IMR-90 (cell line): Measurements from ENCODE around the gene UBL4B. TPM values are rescaled to one million over a fixed set of nuclear protein-coding genes. Genes with fewer than 3 reads are reported as not detected.

Experiments
- ATAC-seq: fragments of 200-7000 bp; cut with Tn5 transposase; 2 replicates; pipeline ENCODE4 v1.9.1; 2020; ENCODE audit warnings: low read depth, mild to moderate bottlenecking, moderate library complexity
- BruUV-seq: library from RNA; stranded (reverse); fragments of 400-500 nt; replicated peaks from 2 replicates; lab custom pipeline; 2021; lab: Mats Ljungman, UMichigan
- CTCF ChIA-PET: fragments of 300-600 bp; formaldehyde crosslinking; extraction: SDS; loops from one replicate; lab custom pipeline; 2021; ENCODE audit warnings: antibody characterized with exemption; lab: Yijun Ruan, JAX
- POLR2A ChIA-PET: fragments of 300-600 bp; sonication (Branson Sonifier 250); formaldehyde crosslinking; loops from one replicate; lab custom pipeline; 2022; ENCODE audit warnings: antibody characterized with exemption; ENCODE audit not compliant: unreplicated experiment; lab: Charles Lee
- DNase-seq: peaks from one replicate; pipeline ENCODE4 v3.0.0; 2013
- H2AFZ ChIP-seq: replicated peaks from 2 replicates; pipeline ENCODE3; 2013; ENCODE audit warnings: low read length, mild to moderate bottlenecking; ENCODE audit not compliant: poor library complexity
- H2AK5ac ChIP-seq: 2 replicates; pipeline ENCODE4 v1.6.1; 2013; ENCODE audit warnings: low read depth, low read length, inconsistent platforms
- H2AK9ac ChIP-seq: replicated peaks from 2 replicates; pipeline ENCODE3; 2013; ENCODE audit warnings: mild to moderate bottlenecking, low read depth, low read length, moderate library complexity; ENCODE audit not compliant: poor library complexity
- H2BK120ac ChIP-seq: 2 replicates; pipeline ENCODE4 v1.6.1; 2013; ENCODE audit warnings: low read depth, low read length, inconsistent platforms
- H2BK15ac ChIP-seq: 3 replicates; pipeline ENCODE4 v1.6.1; 2013; ENCODE audit warnings: low read depth, low read length, inconsistent platforms
- H2BK20ac ChIP-seq: 2 replicates; pipeline ENCODE4 v1.6.1; 2013; ENCODE audit warnings: low read depth, mild to moderate bottlenecking, inconsistent platforms, low read length, moderate library complexity
- H2BK5ac ChIP-seq: 2 replicates; pipeline ENCODE4 v1.6.1; 2013; ENCODE audit warnings: mild to moderate bottlenecking, low read depth, low read length, inconsistent platforms; ENCODE audit not compliant: poor library complexity, severe bottlenecking
- H3K14ac ChIP-seq: replicated peaks from 2 replicates; pipeline ENCODE4 v1.6.1; 2013; ENCODE audit warnings: low read depth, low read length, inconsistent platforms
- H3K18ac ChIP-seq: 2 replicates; pipeline ENCODE4 v1.6.1; 2013; ENCODE audit warnings: low read depth, low read length, control low read depth
- H3K23ac ChIP-seq: 2 replicates; pipeline ENCODE4 v1.6.1; 2013; ENCODE audit warnings: low read depth, low read length, inconsistent platforms
- H3K27ac ChIP-seq: 2 replicates; pipeline ENCODE4 v1.5.1; 2013; ENCODE audit warnings: mild to moderate bottlenecking, control low read depth, low read length; ENCODE audit not compliant: insufficient read depth
- H3K27me3 ChIP-seq: 2 replicates; pipeline ENCODE4 v1.6.1; 2013; ENCODE audit warnings: low read length; ENCODE audit not compliant: control insufficient read depth, insufficient read depth
- H3K36me3 ChIP-seq: 2 replicates; pipeline ENCODE4 v1.6.1; 2013; ENCODE audit warnings: low read length, mixed read lengths; ENCODE audit not compliant: control insufficient read depth, insufficient read depth
- H3K4ac ChIP-seq: 2 replicates; pipeline ENCODE4 v1.6.1; 2013; ENCODE audit warnings: low read depth, low read length, inconsistent platforms
- H3K4me1 ChIP-seq: 2 replicates; pipeline ENCODE4 v1.6.1; 2013; ENCODE audit warnings: low read length, mixed read lengths; ENCODE audit not compliant: control insufficient read depth, insufficient read depth
- H3K4me2 ChIP-seq: 2 replicates; pipeline ENCODE4 v1.6.1; 2013; ENCODE audit warnings: low read depth, mild to moderate bottlenecking, control low read depth, low read length, moderate library complexity
- H3K4me3 ChIP-seq: 2 replicates; pipeline ENCODE4 v1.5.1; 2013; ENCODE audit warnings: low read depth, mild to moderate bottlenecking, control low read depth, low read length, moderate library complexity; ENCODE audit not compliant: insufficient read depth
- H3K56ac ChIP-seq: 2 replicates; pipeline ENCODE4 v1.6.1; 2013; ENCODE audit warnings: low read length, inconsistent platforms; ENCODE audit not compliant: insufficient read depth; ENCODE audit errors: extremely low read depth
- H3K79me1 ChIP-seq, 2 experiments: 2 replicates each; pipeline ENCODE4 v1.6.1; 2013; ENCODE audit warnings: low read length in 2 of 2, inconsistent platforms in 1 of 2, low read depth in 1 of 2
- H3K9ac ChIP-seq: 2 replicates; pipeline ENCODE4 v1.6.1; 2013; ENCODE audit warnings: low read depth, low read length, control low read depth
- H3K9me1 ChIP-seq: 2 replicates; pipeline ENCODE4 v1.6.1; 2013; ENCODE audit warnings: low read length, inconsistent platforms; ENCODE audit not compliant: insufficient read depth
- H3K9me3 ChIP-seq: 2 replicates; pipeline ENCODE4 v1.6.1; 2013; ENCODE audit warnings: low read length; ENCODE audit not compliant: control insufficient read depth, insufficient read depth
- H4K20me1 ChIP-seq: 2 replicates; pipeline ENCODE4 v1.6.1; 2013; ENCODE audit warnings: low read length, inconsistent platforms; ENCODE audit not compliant: insufficient read depth
- H4K5ac ChIP-seq: 2 replicates; pipeline ENCODE4 v1.6.1; 2013; ENCODE audit warnings: mild to moderate bottlenecking, low read depth, low read length, control low read depth
- H4K8ac ChIP-seq, 2 experiments: 2 replicates each; pipeline ENCODE4 v1.6.1; 2013; ENCODE audit warnings: low read depth in 2 of 2, low read length in 2 of 2, control low read depth in 1 of 2, inconsistent platforms in 1 of 2
- H4K91ac ChIP-seq: 2 replicates; pipeline ENCODE4 v1.6.1; 2013; ENCODE audit warnings: low read depth, low read length, inconsistent platforms; ENCODE audit not compliant: insufficient read depth
- MAZ ChIP-seq: IDR thresholded peaks from 2 replicates; pipeline ENCODE4 v1.6.1; 2012; ENCODE audit warnings: low read depth, mild to moderate bottlenecking, low read length, improper control_type of control experiment, moderate library complexity, borderline replicate concordance
- NFE2L2 ChIP-seq: fragments of 150-350 bp; IDR thresholded peaks from 2 replicates; pipeline ENCODE4 v1.6.1; 2016; ENCODE audit warnings: low read depth, mild to moderate bottlenecking, low read length
- POLR2A ChIP-seq: IDR thresholded peaks from 2 replicates; pipeline ENCODE4 v1.6.1; 2012; ENCODE audit warnings: mild to moderate bottlenecking, low read depth, low read length
- WGBS, 2 experiments: methylation state at CpG; one replicate each; pipeline versions ENCODE4 v1.1.5 to v1.1.7; 2013; ENCODE audit warnings: missing lambda C conversion rate in 2 of 2; ENCODE audit not compliant: insufficient read length in 1 of 2; ENCODE audit errors: extremely low coverage in 2 of 2; 5-methylcytosine and 5-hydroxymethylcytosine counted together
- dilution Hi-C: fragments of 300-500 bp; cut with HindIII; formaldehyde crosslinking; loops from one replicate; pipeline ENCODE4 v1.14.3; 2018; ENCODE audit warnings: low sequenced_read_pairs; ENCODE audit not compliant: unreplicated experiment
- in situ Hi-C: fragments of 300-500 bp; cut with MboI; formaldehyde crosslinking; loops from 3 replicates; pipeline ENCODE4 v1.14.3; 2019; ENCODE audit warnings: low sequenced_read_pairs, inconsistent platforms, mixed read lengths
- intact Hi-C: fragments of 100-400 bp; cut with micrococcal nuclease; formaldehyde crosslinking; loops from 2 replicates; pipeline ENCODE4 v1.10.0; 2022
- polyA plus RNA-seq, 3 experiments: library from polyadenylated mRNA; depleted of rRNA; stranded (reverse); fragments of >200 nt; gene quantifications; 2 replicates each; pipeline ENCODE4 v1.2.3, GENCODE V29; 2012; ENCODE audit warnings: low replicate concordance in 1 of 3
- total RNA-seq: library from RNA; depleted of rRNA; stranded (reverse); fragments of >200 nt; gene quantifications from 2 replicates; pipeline ENCODE4 v1.2.3, GENCODE V29; 2012
- TF ChIP-seq, protein P1 (sequence below): fragments of 150-350 bp; IDR thresholded peaks from 2 replicates; pipeline ENCODE4 v1.6.1; 2016; ENCODE audit warnings: low read depth, mild to moderate bottlenecking, low read length, moderate library complexity, borderline replicate concordance

The UBL4B gene
- total and polyA plus RNA-seq, 2 of the 4 experiments (the other 2 are of a cell fraction), result not detected

DNA sequence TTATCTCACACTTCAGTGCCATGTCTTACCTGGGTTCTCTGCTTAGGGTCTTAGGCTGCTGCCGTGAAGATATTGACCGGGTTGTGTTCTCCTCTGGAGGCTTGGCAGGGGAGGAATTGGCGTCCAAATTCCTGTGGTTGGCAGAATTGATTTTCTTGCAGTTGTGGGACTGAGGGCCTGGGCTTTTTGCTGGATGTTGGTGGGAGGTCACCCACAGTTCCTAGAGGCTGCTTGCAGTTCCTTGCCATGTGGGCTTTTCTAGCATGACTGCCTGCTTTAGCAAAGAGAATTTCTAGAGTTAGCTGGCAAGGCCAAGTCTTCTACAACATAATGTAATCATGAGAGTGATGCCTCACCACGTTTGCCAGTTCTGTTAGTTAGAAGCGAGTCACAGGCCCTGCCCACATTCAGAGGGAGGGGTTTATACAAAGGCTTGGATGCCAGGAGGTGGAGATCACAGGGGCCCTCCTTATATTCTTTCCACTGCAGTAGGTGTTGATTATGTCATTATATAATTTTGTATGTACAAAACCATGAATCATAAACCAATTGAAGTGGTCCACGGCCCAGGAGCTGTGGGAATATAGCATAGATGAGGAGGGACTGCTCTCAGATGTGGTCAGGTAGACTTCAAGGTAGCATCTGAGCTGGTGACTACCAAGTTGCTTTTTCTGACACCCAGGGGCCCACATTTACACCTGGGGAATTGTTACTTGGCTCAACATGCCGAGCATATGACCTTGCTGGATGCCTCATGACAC is 6.6 kb downstream of the UBL4B start:
- ATAC-seq (peak; percentile 40; the same call in 1 of the 2 replicates), DNase-seq (peak; percentile 52)
- Histone ChIP-seq H3K79me1 (no peaks in the 10 kb centered on the region), H4K20me1 (no peaks in the 10 kb centered on the region), H3K36me3 (no peaks in the 10 kb centered on the region), H3K18ac (no peak overlapping the region), H3K27ac (no peak overlapping the region), H2AK5ac (no peak overlapping the region), H4K8ac (no peak overlapping the region), H3K4me2 (no peak overlapping the region), H2BK120ac (no peak overlapping the region), H2AK9ac (no peak overlapping the region), H3K9me1 (no peaks in the 10 kb centered on the region), H2BK5ac (no peak overlapping the region), H3K14ac (no peak overlapping the region), H3K27me3 (peaks cover 30% of the 10 kb centered on the region), H2AFZ (no peak overlapping the region), H2BK20ac (no peak overlapping the region), H3K4ac (no peak overlapping the region), H2BK15ac (no peak overlapping the region), H3K9ac (no peak overlapping the region), H4K5ac (no peak overlapping the region), H3K4me1 (no peaks in the 10 kb centered on the region), H3K56ac (no peak overlapping the region), H3K23ac (no peak overlapping the region), H4K91ac (no peak overlapping the region), H3K9me3 (no peaks in the 10 kb centered on the region; the same call in 1 of the 2 replicates), H3K4me3 (no peak overlapping the region)
- intact Hi-C loops, result no loop called here
- in situ Hi-C loops, result no loop called here
- TF ChIP-seq MAZ (no peak), POLR2A (no peak), NFE2L2 (no peak)
- TF ChIP-seq, protein P1, sequence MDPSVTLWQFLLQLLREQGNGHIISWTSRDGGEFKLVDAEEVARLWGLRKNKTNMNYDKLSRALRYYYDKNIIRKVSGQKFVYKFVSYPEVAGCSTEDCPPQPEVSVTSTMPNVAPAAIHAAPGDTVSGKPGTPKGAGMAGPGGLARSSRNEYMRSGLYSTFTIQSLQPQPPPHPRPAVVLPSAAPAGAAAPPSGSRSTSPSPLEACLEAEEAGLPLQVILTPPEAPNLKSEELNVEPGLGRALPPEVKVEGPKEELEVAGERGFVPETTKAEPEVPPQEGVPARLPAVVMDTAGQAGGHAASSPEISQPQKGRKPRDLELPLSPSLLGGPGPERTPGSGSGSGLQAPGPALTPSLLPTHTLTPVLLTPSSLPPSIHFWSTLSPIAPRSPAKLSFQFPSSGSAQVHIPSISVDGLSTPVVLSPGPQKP, result no peak
- BruUV-seq, result no TSS peak
- 20% methylated on average over 1 of the region's 7 CpGs; no CpG with 5 or more reads in 1 of the 2 experiments for whole genome bisulfite sequencing, 2 experiments
- dilution Hi-C loops, result no loop called here
- CTCF ChIA-PET, result no interaction called here
- POLR2A ChIA-PET, result no interaction called here
